ENCODE measurements around the gene EXOSC9. TPM values are rescaled to one million over a fixed set of nuclear protein-coding genes. Genes with fewer than 3 reads are reported as not detected.

EXOSC9 gene
- total RNA-seq, 1 donor from 2014 or later, result 15.8 TPM

DNA sequence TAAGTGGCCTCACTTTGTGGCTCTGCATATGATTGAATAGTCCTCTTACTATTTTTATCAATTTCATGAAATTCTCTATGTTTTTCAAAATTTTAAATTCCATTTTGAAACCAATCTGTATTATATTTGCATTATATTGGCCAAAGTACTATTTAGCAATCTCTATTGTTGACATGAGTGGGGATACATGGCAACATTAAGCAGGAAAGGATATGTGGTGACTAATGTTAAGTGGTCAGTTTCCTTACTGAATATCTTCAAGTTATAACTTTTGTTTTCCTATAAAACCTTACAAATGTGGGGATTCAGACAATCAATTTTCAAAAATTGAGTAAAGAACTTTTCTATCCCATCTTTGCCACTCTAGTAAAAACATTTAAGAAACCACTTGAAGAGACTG lies 59.0 kb downstream of the EXOSC9 start:
- no peak overlapping the region for H3K27ac Mint-ChIP-seq (ENCODE audit: unreplicated experiment)
- no peaks in the 10 kb centered on the region for H3K9me3 Mint-ChIP-seq (ENCODE audit: low read depth)
- TF ChIP-seq, protein P1, sequence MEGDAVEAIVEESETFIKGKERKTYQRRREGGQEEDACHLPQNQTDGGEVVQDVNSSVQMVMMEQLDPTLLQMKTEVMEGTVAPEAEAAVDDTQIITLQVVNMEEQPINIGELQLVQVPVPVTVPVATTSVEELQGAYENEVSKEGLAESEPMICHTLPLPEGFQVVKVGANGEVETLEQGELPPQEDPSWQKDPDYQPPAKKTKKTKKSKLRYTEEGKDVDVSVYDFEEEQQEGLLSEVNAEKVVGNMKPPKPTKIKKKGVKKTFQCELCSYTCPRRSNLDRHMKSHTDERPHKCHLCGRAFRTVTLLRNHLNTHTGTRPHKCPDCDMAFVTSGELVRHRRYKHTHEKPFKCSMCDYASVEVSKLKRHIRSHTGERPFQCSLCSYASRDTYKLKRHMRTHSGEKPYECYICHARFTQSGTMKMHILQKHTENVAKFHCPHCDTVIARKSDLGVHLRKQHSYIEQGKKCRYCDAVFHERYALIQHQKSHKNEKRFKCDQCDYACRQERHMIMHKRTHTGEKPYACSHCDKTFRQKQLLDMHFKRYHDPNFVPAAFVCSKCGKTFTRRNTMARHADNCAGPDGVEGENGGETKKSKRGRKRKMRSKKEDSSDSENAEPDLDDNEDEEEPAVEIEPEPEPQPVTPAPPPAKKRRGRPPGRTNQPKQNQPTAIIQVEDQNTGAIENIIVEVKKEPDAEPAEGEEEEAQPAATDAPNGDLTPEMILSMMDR (IDR thresholded peaks at IDR 0.05), result no peak
- H3K4me3 Mint-ChIP-seq (ENCODE audit: unreplicated experiment), result no peak overlapping the region
- H3K27me3 Mint-ChIP-seq (ENCODE audit: low read depth), result no peaks in the 10 kb centered on the region
- H3K4me1 Mint-ChIP-seq (ENCODE audit: low read depth), result no peaks in the 10 kb centered on the region
- H3K36me3 Mint-ChIP-seq (ENCODE audit: low read depth), result peaks cover 6% of the 10 kb centered on the region
- DNase-seq (ENCODE audit: low spot score), result no peak

DNA sequence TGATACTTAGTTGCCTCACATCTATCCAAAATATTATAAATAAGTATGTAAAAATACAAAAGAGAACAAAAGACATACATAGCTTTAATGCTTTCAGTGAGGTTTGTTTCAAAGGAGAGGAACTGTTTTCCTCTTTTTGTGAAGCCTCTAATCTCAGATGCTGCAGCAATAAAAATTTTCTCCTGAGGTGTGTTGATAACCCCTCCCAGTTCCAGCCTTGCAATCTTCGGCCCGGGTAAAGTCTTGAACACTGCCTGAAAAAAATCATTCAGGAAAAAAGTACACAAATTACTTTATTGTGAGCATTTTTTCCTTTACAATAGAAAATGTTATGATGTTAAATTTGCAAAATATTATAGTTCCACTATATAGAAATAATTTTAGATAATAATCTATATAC lies 60.3 kb downstream of the EXOSC9 start:
- Mint-ChIP-seq H3K4me3 (ENCODE audit: unreplicated experiment) (no peak overlapping the region), H3K4me1 (ENCODE audit: low read depth) (no peaks in the 10 kb centered on the region)
- DNase-seq (ENCODE audit: low spot score), result no peak

DNA sequence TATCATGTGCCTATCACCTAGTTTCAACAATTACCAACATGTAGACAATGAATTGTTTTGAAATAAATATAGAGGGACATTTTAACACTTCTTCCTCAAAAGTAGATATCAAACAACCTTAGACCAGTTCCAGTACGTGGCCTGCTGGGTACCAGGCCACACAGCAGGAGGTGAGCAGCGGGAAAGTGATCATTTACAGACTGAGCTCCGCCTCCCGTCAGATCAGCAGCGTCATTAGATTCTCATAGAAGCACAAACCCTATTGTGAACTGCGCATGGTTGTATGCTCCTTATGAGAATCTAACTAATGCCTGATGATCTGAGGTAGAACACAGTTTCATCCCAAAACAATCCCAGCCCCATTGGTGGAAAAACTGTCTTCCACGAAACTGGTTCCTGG lies 62.7 kb downstream of the EXOSC9 start:
- Mint-ChIP-seq H3K4me3 (ENCODE audit: unreplicated experiment) (no peak overlapping the region), H3K36me3 (ENCODE audit: low read depth) (peaks cover 17% of the 10 kb centered on the region), H3K4me1 (ENCODE audit: low read depth) (peaks cover 3% of the 10 kb centered on the region), H3K27ac (ENCODE audit: unreplicated experiment) (no peak overlapping the region), H3K9me3 (ENCODE audit: low read depth) (no peaks in the 10 kb centered on the region), H3K27me3 (ENCODE audit: low read depth) (no peaks in the 10 kb centered on the region)
- TF ChIP-seq, protein P1 (IDR thresholded peaks at IDR 0.05), result no peak
- DNase-seq (ENCODE audit: low spot score), result no peak

More for the DNA sequence above, 60.3 kb downstream of the EXOSC9 start:
- Mint-ChIP-seq H3K27me3 (ENCODE audit: low read depth) (no peaks in the 10 kb centered on the region), H3K36me3 (ENCODE audit: low read depth) (peaks cover 12% of the 10 kb centered on the region), H3K27ac (ENCODE audit: unreplicated experiment) (no peak overlapping the region), H3K9me3 (ENCODE audit: low read depth) (no peaks in the 10 kb centered on the region)
- TF ChIP-seq, protein P1 (IDR thresholded peaks at IDR 0.05), result no peak

Other genes with a start within 250 kb of the EXOSC9 start
- gene ANXA5, start 104.3 kb upstream of the EXOSC9 start, total RNA-seq, result 585 to 828 TPM (median 589 TPM) in 3 replicates
- 0.34 TPM in 1 of 3 replicates, not detected in the others for gene SMIM43, start 36.2 kb upstream of the EXOSC9 start, total RNA-seq
- 8.2 to 10.3 TPM (median 9.3 TPM) in 3 replicates for gene CCNA2, start 22.6 kb downstream of the EXOSC9 start, total RNA-seq
- 22.9 to 23.6 TPM (median 23.2 TPM) in 3 replicates for gene BBS7, start 69.2 kb downstream of the EXOSC9 start, total RNA-seq
- 0.20 to 0.39 TPM in 2 of 3 replicates, not detected in the other for gene TRPC3, start 150.7 kb downstream of the EXOSC9 start, total RNA-seq